GM19468 (cell line): ENCODE measurements around the gene MAS1L.
"Not testable (repeated sequence)": the region's sequence is repeated elsewhere in the genome, so short reads cannot be mapped to it uniquely, and the experiment has no call there.

Source experiments
- ATAC-seq: cut with Tn5 transposase; IDR thresholded peaks from one replicate; pipeline ENCODE4 v1.9.1; 2021; ENCODE audit warnings: mild to moderate bottlenecking, moderate library complexity, moderate number of reproducible peaks; ENCODE audit not compliant: unreplicated experiment; ENCODE audit errors: extremely low read depth

Gene MAS1L

GRCh38 chr6:29487131-29487530 is 625 bp downstream of the MAS1L start:
- ATAC-seq, result no peak

GRCh38 chr6:29486577-29486976 is 1.2 kb downstream of the MAS1L start:
- ATAC-seq, result no peak

GRCh38 chr6:29483735-29484134 is 4.0 kb downstream of the MAS1L start:
- ATAC-seq, result no peak

GRCh38 chr6:29483186-29483585 is 4.6 kb downstream of the MAS1L start:
- no peak for ATAC-seq

GRCh38 chr6:29479560-29479959 is 8.2 kb downstream of the MAS1L start:
- no peak for ATAC-seq

GRCh38 chr6:29478740-29479139 is 9.0 kb downstream of the MAS1L start:
- no peak for ATAC-seq

- ATAC-seq, result no peak
These were observed 9.8 kb downstream of the MAS1L start for GRCh38 chr6:29477923-29478450.

- no peak for ATAC-seq
These were observed 12.8 kb downstream of the MAS1L start for GRCh38 chr6:29474996-29475395.

- ATAC-seq, result no peak
These were observed 21.5 kb downstream of the MAS1L start for GRCh38 chr6:29466241-29466640.

- ATAC-seq, result no peak
These were observed 22.0 kb downstream of the MAS1L start for GRCh38 chr6:29465801-29466200.

GRCh38 chr6:29465279-29465678 is 22.5 kb downstream of the MAS1L start:
- no peak for ATAC-seq

- ATAC-seq, result no peak
These were observed 25.7 kb downstream of the MAS1L start for GRCh38 chr6:29462022-29462421.

GRCh38 chr6:29461021-29461814 is 26.5 kb downstream of the MAS1L start:
- no peak for ATAC-seq

- no peak for ATAC-seq
These were observed 30.8 kb downstream of the MAS1L start, which contains the start of the genes OR11A1 and OR2H1 for GRCh38 chr6:29456971-29457370. Gene OR11A1, minus strand, starts transcription at chr6:29457071. Its CDS starts 29,430 bp downstream, at chr6:29427641. Gene OR2H1, plus strand, starts transcription at chr6:29457155. Its CDS starts 4,615 bp downstream, at chr6:29461770.

GRCh38 chr6:29451471-29452193 is 36.1 kb downstream of the MAS1L start:
- no peak for ATAC-seq

GRCh38 chr6:29447670-29448069 is 40.1 kb downstream of the MAS1L start:
- ATAC-seq, result no peak

GRCh38 chr6:29444031-29444430 is 43.7 kb downstream of the MAS1L start:
- ATAC-seq, result not testable (repeated sequence)

- no peak for ATAC-seq
These were observed 45.0 kb downstream of the MAS1L start for GRCh38 chr6:29442719-29443118.

- no peak for ATAC-seq
These were observed 48.8 kb downstream of the MAS1L start, which contains the start of gene OR10C1 for GRCh38 chr6:29439006-29439405. Gene OR10C1, plus strand, starts transcription at chr6:29439306. Its CDS starts 710 bp downstream, at chr6:29440016.

- ATAC-seq, result not testable (repeated sequence)
These were observed 51.0 kb downstream of the MAS1L start for GRCh38 chr6:29436730-29437129.
